OCI-LY7 (cell line): ENCODE results near the gene ANKFY1.

Source experiments
- EZH2phosphoT487 ChIP-seq: fragments of 200-600 bp; sonication (generic); IDR thresholded peaks from 2 replicates; pipeline ENCODE4 v1.6.1; 2018; ENCODE audit warnings: low read depth, borderline replicate concordance, mild to moderate bottlenecking, mixed run types, antibody characterized with exemption, low read length, moderate library complexity, mixed read lengths
- TF ChIP-seq, protein P1 (sequence below): fragments of 200-600 bp; sonication (generic); conservative IDR thresholded peaks from 2 replicates; pipeline ENCODE4 v1.5.1; 2014; ENCODE audit warnings: mild to moderate bottlenecking, antibody characterized with exemption, low read length, moderate library complexity, mixed read lengths

DNA sequence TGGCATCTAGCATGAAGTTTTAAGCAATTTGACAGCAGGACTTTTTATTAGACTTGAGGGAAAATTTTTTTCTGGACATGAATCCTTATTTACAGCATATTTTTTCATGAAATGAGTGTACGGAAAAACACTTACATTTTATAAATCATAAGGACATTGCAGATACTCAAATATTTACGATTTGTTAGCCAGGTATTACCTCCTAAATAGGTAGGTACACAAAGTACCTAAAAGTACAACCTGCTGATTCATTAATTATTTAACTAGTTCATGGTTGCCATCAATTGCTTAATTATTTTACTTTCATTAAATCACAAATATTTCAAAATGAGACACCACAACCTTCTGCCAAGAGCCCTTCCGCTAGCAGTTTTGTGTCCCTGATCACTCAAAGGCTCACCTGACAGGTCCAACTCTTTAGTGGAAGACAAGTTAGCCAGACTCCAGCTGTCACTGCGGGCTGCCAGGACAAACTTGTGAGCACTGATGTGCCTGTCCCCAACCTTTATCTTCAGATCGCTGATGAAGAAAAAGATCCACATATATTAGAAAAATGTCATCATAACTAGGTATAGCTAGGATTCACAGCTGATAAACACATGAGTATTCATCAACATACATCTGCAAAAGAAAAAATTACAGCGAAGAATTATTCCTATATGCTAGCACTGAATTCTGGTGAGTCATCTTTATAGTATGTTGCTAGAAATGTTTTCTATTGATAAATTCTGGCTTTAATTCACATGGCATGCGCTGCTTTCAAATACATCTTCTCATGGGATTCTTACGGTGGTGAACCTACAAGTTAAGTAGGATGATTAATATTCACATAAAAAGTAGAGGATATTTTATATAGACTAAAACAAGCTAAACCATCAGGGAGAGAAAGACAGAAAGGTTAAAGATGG lies 28.2 kb downstream of the ANKFY1 start:
- TF ChIP-seq, protein P1, sequence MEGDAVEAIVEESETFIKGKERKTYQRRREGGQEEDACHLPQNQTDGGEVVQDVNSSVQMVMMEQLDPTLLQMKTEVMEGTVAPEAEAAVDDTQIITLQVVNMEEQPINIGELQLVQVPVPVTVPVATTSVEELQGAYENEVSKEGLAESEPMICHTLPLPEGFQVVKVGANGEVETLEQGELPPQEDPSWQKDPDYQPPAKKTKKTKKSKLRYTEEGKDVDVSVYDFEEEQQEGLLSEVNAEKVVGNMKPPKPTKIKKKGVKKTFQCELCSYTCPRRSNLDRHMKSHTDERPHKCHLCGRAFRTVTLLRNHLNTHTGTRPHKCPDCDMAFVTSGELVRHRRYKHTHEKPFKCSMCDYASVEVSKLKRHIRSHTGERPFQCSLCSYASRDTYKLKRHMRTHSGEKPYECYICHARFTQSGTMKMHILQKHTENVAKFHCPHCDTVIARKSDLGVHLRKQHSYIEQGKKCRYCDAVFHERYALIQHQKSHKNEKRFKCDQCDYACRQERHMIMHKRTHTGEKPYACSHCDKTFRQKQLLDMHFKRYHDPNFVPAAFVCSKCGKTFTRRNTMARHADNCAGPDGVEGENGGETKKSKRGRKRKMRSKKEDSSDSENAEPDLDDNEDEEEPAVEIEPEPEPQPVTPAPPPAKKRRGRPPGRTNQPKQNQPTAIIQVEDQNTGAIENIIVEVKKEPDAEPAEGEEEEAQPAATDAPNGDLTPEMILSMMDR: no peak
- no peak for TF ChIP-seq EZH2phosphoT487
